Endometrium (tissue), 2 donors: ENCODE measurements around the gene SLC2A1.
A peak's percentile ranks its signal among the peaks of the same experiment; 100 is the strongest.

Experiments
- FAIRE-seq: peaks from 2 replicates; lab custom pipeline; 2012; peaks lifted over from hg19 to GRCh38; lab: Jason Lieb, UNC
- donor health status: control.
- donor health status: control.

SLC2A1 gene

DNA sequence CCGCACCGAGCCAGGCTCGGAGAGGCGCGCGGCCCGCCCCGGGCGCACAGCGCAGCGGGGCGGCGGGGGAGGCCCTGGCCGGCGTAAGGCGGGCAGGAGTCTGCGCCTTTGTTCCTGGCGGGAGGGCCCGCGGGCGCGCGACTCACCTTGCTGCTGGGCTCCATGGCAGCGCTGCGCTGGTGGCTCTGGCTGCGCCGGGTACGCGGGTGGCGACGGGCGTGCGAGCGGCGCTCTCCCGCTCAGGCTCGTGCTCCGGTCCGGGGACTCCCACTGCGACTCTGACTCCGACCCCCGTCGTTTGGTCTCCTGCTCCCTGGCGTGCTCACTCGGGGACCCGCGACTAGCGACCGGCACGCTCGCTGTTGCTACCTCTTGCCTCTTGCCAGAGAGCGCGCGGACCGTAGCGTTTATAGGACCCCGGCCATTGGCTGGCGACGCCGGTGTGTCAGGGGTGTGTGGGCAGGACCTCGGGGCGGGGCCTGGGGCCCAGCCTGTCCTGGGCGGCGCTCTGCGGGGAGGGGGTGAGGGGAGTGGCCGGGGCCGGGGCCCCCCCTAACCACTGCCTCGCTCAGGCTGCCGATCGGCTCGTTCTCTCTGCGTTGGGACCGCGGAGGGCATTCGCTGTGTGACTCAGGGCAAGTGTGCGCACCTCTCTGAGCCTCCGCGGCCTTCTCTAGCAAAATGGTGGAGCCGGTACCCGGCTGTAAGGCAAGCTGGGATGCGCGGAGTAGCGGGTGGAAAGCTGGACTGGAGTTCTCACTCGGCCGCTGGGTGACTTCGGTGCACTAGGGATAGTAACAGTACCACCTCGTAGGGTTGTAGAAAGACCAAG lies at the start of gene SLC2A1:
Gene SLC2A1, minus strand, starts transcription at position 381 of the 832 bp plus-strand sequence. Its CDS starts 217 bp downstream, at position 164.
- no peak for FAIRE-seq

DNA sequence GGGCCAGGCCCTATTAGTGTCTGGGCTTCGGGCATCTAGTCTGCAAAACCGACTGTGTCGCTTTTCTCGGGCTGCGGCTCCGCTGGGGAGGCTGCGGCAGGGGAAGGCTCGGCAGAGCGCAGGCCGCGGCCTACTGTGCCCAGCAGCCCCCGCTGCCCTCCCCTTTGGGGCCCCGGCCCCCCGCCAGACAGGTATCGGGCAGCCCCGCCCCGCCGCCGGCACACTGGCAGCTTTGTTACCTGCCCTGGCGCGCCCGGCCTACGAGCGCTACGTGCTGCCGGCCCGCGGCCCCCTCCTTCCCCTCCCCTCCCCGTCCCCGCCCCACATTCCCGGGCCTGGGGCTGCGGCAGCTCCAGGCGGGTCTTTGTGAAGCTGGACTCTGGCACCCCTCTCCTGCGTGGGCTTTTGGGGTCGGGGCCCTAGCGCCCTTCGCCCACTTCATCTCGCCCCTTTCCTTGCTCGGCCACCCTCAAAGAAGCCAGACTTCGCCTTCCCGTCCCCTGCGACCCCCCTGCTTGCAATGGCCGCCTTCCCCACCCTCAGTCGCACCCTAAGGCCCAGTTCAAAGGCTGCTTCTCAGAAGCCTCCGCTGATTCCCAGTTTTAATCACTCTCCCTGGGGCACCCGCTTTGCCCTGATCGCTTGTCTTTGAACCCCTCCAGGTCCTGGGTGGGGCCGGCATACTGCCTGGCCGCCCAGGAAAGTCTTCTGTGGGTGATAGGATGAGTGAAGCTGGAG lies 48.9 kb upstream of the SLC2A1 start:
- no peak for FAIRE-seq

DNA sequence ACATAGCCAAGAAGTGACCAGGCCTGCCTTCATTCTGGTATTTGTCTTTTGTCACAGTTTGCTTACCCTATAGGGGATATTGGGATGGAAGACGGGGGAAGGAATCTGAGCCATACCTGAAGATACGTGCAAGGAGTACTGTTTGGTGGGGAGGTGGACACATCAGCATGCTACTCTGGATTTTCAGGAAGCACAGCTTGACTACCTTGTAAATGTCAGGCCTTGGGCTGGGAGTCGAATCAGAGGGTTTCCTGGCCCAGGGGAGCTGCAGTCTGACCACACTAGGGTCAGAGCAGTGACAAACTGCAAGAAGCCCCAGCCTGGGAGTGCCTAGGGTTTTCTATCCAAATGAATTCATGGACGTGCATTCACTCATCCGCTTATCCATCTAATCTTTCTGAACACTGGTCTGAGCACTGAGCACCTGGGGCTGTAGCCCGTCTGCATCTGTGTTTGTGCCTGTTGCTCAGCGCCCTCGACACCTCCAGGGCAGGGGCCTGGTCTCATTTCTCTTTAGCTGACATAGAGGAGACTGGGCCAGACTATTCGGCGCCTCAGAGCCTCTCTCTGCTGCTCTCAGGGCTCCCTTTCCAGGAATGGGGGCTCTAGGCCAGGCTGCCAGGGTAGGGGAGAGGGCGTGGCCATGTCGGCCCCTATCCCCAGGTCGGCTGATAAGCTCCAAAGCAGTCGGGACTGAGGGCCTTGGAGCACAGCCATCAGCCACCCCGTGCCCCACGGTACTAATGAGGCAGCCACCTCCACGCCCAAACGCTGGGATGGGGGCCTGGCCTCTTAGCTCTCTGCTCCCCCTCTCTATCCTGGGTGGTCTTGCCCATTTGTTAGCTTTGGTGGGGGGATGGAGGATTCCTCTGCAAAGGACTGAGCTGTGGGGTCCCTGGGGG lies 47.0 kb upstream of the SLC2A1 start:
- no peak for FAIRE-seq

DNA sequence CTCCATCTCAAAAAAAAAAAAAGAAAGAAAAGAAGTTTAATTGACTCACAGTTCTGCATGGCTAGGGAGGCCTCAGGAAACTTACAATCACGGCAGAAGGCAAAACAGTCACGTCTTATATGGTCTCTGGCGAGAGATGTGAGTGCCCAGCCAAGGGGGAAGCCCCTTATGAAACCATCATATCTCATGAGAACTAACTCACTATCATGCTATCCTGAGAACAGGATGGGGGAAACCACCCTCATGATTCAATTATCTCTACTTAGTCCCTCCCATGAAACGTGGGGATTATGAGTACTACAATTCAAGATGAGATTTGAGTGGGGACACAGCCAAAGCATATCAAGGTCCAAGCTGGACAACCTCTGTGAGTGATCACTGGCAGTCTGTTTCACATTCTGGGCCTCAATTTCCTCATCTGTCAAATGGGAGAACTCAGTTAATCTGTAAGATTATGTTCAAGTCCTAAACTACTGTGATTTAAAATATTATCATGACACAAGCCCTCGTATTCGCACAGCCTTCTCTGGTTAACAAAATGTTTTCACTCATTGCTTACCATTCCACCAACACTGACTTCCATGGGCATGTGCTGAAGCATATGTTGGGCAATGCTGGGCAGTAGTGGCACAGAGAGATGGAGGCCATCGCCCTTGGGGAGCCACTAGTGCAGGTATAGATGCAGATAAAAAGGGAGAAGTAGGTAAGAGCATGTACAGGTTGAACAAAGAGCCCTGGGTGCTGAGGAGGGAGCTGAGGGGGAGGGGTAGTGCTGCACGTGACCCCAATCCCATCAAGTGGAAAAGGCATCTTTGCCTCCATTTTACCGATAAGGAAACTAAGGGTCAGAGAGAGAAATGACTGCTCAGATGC lies 46.2 kb upstream of the SLC2A1 start:
- no peak for FAIRE-seq

DNA sequence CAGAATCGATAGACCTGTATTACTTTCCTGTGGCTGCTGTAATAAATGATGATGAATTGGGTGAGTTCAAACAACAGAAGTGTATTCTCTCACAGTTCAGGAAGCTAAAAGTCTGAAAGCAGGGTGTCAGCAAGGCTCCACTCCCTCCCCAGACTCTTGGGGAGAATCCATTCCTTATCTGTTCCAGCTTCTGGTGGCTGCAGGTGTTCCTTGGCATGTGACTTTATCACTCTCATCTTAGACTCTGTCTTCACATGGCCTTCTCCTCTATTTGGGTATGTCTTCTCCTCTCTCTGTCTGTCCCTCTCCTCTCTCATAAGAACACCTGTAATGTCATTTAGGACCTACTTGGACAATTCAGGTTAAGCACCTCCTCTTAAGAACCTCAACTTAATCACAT lies 44.1 kb upstream of the SLC2A1 start:
- no peak for FAIRE-seq

DNA sequence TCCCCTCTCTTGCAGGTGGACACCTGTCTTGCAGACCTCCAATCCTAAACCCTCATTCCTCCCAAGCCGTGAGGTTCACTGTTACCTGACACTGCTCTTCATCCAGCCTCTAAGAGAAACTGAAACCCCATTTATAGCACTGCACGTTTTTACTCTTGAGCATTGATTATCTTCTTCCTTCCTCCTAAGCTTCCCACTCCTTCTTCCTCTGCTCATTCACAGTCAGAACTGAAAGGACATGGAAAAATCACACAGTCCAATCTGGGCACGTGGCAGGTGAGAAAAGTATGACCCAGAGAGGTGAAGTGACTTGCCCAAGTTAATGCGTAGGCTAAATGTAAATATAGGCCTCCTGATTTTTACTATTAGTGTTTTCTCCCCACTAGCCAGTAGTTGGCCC lies 43.4 kb upstream of the SLC2A1 start:
- no peak for FAIRE-seq

DNA sequence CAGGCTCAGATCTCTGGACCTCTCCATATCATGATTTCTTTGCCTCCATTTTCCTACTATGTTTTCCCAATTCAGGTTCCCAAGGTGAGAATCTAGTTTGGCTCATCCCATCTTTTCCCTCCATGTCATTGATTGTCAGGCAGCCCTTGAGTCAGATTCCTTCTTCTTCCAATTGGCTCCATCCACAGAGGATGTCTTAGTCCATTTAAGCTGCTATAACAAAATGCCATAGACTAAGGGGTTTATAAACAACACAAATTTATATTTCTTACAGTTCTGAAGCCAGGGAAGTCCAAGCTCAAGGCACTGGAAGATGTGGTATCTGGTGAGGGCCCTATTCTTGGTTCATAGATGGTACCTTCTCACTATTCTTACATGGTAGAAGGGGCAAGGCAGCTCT lies 42.8 kb upstream of the SLC2A1 start:
- no peak for FAIRE-seq

DNA sequence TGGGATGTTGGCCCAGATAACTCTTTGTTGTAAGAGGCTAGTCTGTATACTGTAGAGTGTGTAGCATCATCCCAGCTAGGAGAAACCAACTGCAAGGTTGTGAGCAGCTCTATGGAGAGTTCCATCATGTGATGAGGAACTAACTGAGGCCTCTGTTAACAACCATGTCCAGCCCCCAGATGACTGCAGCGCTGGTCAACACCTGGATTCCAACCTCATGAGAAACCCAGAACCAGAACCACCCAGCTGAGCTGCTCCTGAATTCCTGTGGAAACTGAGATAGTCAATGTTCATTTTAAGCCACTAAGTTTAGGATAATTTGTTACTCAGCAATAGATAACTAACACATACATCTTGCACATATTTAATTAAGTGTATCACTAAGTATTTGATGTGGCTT lies 41.6 kb upstream of the SLC2A1 start:
- no peak for FAIRE-seq

DNA sequence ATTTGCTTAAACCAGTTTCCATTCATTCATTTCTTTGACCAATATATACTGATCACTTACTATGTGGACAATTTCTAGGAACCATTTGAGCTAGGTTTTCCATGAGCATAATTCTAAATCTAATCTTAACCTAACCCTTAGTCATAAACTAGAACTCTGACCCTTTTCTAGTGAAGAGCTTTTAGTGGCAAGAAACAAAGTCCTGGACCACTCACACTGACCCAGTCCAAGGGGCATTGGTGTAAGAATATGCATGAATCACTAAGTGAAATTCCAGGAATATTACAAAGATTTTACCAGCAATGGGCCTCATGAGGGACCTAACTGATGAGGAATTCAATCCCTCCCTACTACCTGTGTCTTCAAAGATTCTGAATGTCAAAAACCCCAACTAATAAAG lies 40.6 kb upstream of the SLC2A1 start:
- no peak for FAIRE-seq

DNA sequence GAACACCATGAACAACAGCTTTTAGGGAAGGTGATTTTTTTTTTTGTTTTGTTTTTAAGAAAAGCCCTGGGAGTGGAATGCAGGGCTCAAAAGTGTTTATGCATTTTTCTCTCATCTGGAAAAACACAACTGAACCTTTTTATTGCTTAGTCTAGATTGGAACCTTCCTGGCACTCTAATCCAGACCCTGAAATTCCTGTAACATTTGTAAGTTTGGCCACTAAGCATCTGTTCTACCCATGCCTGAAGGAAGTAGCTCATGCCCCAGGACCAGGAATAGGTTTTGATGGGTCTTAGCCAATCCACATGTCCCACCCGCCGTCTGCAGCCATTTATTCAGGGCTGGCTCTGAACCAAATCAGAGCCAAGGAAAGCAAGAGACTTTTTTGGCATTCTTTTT lies 39.7 kb upstream of the SLC2A1 start:
- FAIRE-seq, result peak; percentile 94

DNA sequence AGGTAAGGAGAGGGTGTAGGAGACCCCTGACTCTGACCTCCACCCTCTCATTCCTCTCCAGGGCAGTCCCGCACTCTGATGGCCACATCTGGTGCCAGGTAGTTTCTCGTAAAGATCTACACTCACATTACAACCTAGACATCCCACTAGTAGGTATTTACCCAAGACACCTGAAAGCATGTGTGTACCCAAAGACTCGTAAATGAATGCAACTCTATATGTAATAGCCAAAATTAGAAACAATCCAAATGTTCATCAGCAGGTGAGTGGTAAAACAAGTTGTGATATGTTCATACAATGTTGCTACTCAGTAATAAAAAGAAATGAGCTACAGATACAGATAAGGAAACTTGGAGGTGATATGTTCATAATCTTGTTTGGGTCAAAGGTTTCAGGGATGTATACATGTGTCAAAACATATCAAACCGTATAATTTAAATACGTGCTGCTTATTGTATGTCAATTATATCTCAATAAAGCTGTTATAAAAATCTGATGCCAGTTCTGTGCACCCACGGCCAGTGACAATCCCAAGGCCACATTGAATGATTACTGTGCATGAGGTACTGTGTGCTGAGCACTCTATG lies 37.8 kb upstream of the SLC2A1 start:
- FAIRE-seq, result no peak

DNA sequence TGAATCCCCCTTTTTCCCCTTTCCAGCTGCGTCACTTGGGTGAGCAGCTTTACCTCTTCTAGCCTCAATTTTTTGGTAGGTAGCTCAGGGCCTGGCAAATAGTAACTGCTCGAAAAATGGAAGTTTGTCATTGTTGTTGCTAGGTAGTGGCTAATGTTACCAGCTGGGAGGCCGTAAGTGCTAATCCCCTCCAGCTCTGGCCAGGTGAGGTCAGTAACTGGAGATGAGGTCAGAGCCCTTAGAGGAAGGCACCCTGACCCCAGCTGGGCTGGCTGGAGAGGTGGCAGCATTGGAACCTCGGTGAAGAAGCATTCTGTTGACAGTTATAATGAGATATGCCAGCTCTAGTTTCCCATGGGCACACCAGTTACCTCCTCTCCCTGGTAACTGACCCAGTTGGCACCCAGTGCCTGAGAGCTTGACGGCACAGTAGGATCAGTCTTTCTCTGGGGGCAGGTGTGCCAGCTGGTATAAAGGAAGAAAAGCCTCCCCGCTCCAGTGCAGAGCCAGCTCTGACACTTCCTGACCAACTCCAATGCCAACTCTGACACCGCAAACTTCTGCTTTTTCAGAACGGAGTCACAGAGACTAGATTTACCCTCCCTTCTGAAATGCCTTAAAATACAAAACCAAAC lies 35.0 kb upstream of the SLC2A1 start:
- FAIRE-seq, result no peak

DNA sequence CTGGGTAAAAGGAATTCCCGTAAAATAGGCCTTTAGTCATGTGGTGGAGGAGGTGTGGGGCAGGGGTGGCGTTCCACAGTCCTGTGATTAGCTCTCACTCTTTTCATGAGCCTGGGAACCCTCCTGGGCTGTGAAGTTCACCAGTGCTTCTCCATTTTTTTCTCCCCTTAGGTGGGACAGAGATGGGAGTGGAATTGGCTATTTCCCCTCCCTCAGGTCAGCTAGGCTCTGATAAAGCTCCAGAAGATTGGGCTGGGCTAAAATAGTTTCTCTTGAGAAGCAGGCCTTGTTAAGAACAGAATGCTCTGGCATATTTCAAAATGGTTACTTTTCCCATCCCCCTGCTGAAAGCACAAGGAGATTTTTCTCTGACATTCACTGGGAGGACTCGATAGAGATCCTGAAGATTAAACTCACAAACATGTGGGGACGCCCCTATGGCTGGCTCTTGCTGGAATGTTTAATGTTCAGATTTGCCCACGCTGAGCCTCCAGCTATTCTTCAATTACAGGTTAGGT lies 33.4 kb upstream of the SLC2A1 start:
- no peak for FAIRE-seq

DNA sequence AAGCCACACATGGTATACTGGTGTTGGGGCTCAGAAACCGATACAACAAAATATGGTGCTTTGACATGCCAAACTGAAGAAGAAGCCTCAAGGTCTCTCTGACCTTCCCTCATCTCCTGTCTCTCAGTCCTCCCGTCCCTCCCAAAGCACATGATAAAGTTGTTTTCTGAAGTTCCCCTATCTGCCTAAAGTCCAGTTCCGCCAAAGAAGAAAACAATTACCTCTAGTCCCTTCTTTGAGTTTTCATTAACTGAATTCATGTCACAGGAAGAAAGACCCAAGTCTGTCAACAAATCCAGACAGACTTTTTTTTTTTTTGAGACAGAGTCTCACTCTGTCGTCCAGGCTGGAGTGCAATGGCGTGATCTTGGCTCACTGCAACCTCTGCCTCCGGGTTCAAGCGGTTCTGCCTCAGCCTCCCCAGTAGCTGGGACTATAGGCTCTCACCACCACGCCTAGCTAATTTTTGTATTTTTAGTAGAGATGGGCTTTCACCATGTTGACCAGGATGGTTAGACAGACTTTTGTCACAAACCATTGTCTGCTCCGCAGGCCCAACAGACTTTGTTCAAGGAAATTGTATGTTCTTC lies 32.2 kb upstream of the SLC2A1 start:
- FAIRE-seq, result no peak

DNA sequence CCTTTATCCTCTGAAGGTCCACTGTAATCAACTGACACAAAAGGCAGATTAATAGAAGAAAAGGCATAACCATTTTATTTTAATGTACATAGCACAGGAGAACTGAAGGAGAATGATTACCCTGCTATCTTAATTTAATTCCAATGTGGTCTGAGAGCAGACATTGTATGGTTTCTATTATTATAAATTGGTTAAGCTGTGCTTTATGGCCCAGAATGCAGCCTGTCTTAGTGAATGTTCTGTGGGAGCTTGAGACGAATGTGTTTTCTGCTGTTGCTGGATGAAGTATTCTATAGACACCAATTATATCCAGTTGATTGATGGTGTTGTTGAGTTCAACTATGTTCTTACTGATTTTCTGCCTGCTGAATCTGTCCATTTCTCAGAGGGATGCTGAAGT lies 25.0 kb upstream of the SLC2A1 start:
- FAIRE-seq, result no peak

DNA sequence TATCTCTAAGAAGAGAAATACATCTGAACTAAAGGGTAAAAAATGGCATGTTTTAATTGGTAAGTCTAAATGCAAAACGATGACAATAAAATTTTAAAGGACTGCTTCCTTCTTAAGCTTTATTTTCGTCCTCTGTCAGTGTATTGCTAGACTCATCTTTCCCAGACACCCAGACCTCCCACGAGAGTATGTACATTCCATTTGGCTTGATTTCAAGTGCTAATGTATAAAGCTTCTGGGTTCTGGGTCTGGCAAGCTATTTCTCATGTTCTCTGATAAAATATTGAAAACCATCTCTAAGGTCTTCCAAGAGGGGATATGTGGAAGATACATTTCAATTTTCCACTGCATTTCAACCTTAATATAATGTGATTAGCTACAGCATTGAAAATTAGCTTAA lies 24.6 kb upstream of the SLC2A1 start:
- no peak for FAIRE-seq

DNA sequence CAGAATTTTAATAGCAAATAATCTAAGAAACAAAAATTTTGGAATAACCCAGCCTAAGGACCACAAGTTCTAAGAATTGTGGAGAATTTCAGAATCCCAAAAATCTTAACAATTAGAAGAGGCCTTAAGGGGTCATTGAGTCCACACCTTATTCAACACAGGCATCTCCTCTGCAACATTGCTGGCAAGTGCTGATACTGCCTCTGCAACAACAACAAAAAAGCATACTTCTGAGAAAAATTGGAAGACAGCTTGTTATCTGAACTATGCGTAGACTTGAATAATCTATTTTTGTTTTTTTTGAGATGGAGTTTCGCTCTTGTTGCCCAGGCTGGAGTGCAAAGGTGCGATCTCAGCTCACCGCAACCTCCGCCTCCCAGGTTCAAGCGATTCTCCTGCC lies 24.0 kb upstream of the SLC2A1 start:
- FAIRE-seq, result no peak

DNA sequence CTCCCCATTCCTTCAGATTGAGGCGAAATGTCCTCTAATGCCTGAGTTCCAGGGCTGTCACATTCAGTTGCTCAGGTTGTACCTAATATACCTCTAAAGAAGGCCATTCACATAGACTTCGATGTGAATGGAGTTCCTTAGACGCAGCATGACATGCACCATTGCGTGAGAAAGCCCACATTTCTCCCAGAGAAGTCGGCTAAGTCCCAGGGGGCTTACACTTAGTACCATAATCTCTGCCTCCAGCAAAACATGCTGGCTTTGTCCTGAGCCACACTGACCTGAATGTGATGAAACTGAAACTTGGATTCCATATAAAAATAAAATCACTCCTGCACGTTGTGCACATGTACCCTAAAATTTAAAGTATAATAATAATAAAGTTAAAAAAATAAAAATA lies 23.2 kb upstream of the SLC2A1 start:
- peak; percentile 33 for FAIRE-seq

DNA sequence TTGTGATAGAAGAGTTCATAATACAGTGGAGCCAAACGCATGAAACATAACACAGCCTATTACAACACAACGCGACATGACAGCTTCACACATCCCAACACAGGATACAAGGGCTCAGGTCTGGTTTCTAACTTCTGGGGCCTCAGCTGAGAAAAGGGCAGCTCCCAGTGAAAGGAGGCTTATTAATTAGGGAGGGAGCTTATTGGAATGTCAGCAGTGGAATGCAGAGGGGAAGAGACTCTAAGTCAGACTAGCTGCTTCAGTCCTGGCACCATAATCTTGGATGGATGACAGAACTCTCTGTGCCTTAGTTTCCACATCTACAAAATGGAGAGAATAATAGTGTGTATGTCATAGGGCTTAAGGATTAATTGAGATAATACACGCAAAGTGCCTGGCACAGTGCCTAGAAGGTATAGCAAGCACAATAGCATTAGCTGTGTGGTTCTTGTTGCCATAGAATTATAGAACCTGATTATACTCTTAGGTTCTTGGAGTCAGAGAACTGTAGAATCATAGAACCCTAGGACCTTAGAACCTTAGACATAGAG lies 22.7 kb upstream of the SLC2A1 start:
- no peak for FAIRE-seq
